Endothelial cell (in vitro differentiated cells): ENCODE results near the gene MFRP. TPM values are rescaled to one million over a fixed set of nuclear protein-coding genes. Genes with fewer than 3 reads are reported as not detected.
A peak's percentile ranks its signal among the peaks of the same experiment; 100 is the strongest.

Experiments used
- DNase-seq: peaks from one replicate; pipeline ENCODE4 v3.0.0; 2021; ENCODE audit warnings: low spot score
- H3K27ac Mint-ChIP-seq: one replicate; pipeline ENCODE4 v1.8.0; 2021; ENCODE audit warnings: mixed read lengths, inconsistent platforms; ENCODE audit not compliant: unreplicated experiment
- H3K27me3 Mint-ChIP-seq: one replicate; pipeline ENCODE4 v1.8.0; 2021; ENCODE audit warnings: mild to moderate bottlenecking, moderate library complexity, mixed read lengths, inconsistent platforms; ENCODE audit not compliant: unreplicated experiment
- H3K36me3 Mint-ChIP-seq: one replicate; pipeline ENCODE4 v1.8.0; 2021; ENCODE audit warnings: mild to moderate bottlenecking, low read depth, mixed read lengths, inconsistent platforms; ENCODE audit not compliant: unreplicated experiment
- H3K4me1 Mint-ChIP-seq: one replicate; pipeline ENCODE4 v1.8.0; 2021; ENCODE audit warnings: mild to moderate bottlenecking, mixed read lengths, inconsistent platforms; ENCODE audit not compliant: unreplicated experiment
- H3K4me3 Mint-ChIP-seq: one replicate; pipeline ENCODE4 v1.8.0; 2021; ENCODE audit warnings: mild to moderate bottlenecking, mixed read lengths, inconsistent platforms; ENCODE audit not compliant: unreplicated experiment
- H3K9me3 Mint-ChIP-seq: one replicate; pipeline ENCODE4 v1.8.0; 2021; ENCODE audit warnings: mixed read lengths, inconsistent platforms; ENCODE audit not compliant: unreplicated experiment
- CTCF ChIP-seq: fragments of 200-600 bp; sonication (generic); IDR thresholded peaks from one replicate; pipeline ENCODE4 v1.5.0; 2021; ENCODE audit warnings: antibody characterized with exemption; ENCODE audit not compliant: unreplicated experiment
- total RNA-seq: library from RNA; stranded (reverse); fragmentation: NEBNext Ultra II Directional; extraction: Animal tissue kit (Norgen Biotek cat#: 25700); gene quantifications from one replicate; pipeline ENCODE4 v1.2.1, GENCODE V29; 2021; ENCODE audit not compliant: unreplicated experiment

MFRP gene
- total RNA-seq, 1 donor from 2014 or later, result 0.13 TPM

DNA sequence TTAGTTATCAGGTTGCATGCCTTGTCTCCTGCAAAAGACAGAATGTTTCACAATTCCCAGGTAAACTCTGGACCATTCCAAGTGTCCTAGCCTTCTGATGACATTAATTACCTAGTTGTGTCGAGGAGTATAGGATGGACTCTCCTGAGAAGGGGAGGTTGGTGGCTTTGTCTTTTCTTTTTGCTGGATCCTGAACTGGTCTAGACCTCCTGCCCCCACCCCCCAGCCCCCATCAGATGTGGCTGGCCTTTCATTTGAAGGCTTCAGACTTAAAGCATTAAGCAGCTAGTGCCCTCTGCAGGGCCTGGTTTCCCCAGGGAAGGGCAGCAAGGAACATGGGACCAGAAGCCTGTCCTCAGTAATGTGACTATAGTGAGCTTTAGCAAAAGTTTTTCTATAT, 39.3 kb downstream of the MFRP start:
- H3K9me3 Mint-ChIP-seq, result no peaks in the 10 kb centered on the region
- peaks cover 18% of the 10 kb centered on the region for H3K4me1 Mint-ChIP-seq
- peaks cover 14% of the 10 kb centered on the region for H3K27me3 Mint-ChIP-seq
- H3K36me3 Mint-ChIP-seq, result peaks cover 40% of the 10 kb centered on the region
- no peak for DNase-seq
- H3K4me3 Mint-ChIP-seq, result no peak overlapping the region
- no peak for TF ChIP-seq CTCF
- no peak overlapping the region for H3K27ac Mint-ChIP-seq

DNA sequence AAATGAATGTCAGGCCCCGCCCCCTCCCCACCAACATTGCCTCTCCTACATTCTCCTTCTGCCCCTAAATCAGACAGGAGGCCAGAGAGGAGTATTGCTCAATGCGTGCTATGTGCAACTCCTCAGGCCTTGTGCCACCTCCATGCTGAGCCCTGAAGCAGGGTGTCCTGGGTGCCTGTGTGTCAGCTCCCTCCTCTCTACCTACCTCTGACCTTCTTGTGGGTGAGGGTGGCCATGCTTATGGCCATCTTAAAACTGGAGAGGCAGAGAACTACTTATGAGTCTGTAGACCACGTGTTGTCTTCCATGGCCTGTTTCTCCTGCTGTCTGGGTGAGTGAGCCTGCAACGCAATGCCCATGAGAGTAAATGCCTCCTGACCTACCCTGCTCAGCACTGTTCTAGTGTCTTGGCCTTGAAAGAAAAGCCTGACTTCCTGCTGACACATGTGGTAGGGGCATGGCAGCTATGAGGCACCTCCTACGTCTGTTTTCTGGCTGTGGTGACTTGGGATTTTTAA, 40.1 kb downstream of the MFRP start:
- TF ChIP-seq CTCF, result no peak
- H3K36me3 Mint-ChIP-seq, result peaks cover 42% of the 10 kb centered on the region
- no peak overlapping the region for H3K27ac Mint-ChIP-seq
- H3K9me3 Mint-ChIP-seq, result no peaks in the 10 kb centered on the region
- DNase-seq, result no peak
- peaks cover 18% of the 10 kb centered on the region for H3K4me1 Mint-ChIP-seq
- no peak overlapping the region for H3K4me3 Mint-ChIP-seq
- peaks cover 14% of the 10 kb centered on the region for H3K27me3 Mint-ChIP-seq

GRCh38 chr11:119305556-119306372, 40.7 kb downstream of the MFRP start:
- Mint-ChIP-seq H3K4me1 (peaks cover 18% of the 10 kb centered on the region), H3K27ac (peak overlapping the region; percentile 53)

DNA sequence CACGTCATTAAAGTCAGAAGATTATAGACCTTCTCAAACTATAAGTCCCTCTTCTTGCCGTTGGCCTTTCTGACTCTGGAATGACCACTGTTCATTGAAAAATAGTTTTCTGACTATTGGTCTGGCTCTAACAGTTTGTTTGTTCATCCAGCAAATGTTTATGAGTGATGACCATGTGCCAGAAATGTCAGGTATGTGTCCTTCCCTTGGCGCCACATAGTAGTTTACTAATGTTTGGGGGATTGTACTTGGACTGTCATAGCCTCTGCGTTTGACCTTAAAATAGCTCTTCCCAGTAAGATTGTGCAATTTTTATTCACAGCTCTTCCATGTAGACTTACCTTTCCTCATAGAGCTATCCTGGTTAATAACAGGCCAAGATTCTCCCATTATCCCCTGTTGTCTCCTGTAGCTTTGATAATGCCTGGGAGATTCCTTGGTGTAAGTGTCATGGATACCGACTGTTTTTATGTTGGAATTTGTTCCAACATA, 43.2 kb downstream of the MFRP start:
- Mint-ChIP-seq H3K9me3 (no peaks in the 10 kb centered on the region), H3K36me3 (peaks cover 51% of the 10 kb centered on the region), H3K4me3 (no peak overlapping the region), H3K27me3 (peaks cover 6% of the 10 kb centered on the region), H3K27ac (peak overlapping the region; percentile 10), H3K4me1 (peaks cover 18% of the 10 kb centered on the region)
- TF ChIP-seq CTCF, result no peak
- no peak for DNase-seq

More at GRCh38 chr11:119305556-119306372, 40.7 kb downstream of the MFRP start:
- H3K4me3 Mint-ChIP-seq, result peak overlapping the region; percentile 12
- DNase-seq, result no peak
- H3K36me3 Mint-ChIP-seq, result peaks cover 40% of the 10 kb centered on the region
- peaks cover 14% of the 10 kb centered on the region for H3K27me3 Mint-ChIP-seq
- H3K9me3 Mint-ChIP-seq, result no peaks in the 10 kb centered on the region
- no peak for TF ChIP-seq CTCF
